IPS-NIHi11 (cell line): ENCODE results near the gene TNFSF8.

Source experiments
- DNase-seq: peaks from one replicate; pipeline ENCODE4 v3.0.0; 2012; ENCODE audit warnings: mixed read lengths, low spot score

The TNFSF8 gene

GRCh38 chr9:114930056-114930812 lies at the start of gene TNFSF8:
Gene TNFSF8 (minus strand): TSS chr9:114930591. CDS start chr9:114930303, 288 bp downstream.
- DNase-seq: no peak

GRCh38 chr9:114973216-114973615 lies 42.8 kb upstream of the TNFSF8 start:
- DNase-seq: no peak

GRCh38 chr9:114972510-114973136 lies 42.2 kb upstream of the TNFSF8 start:
- no peak for DNase-seq

- DNase-seq: no peak
These were observed 38.9 kb upstream of the TNFSF8 start for GRCh38 chr9:114969269-114969668.

GRCh38 chr9:114968671-114969070 lies 38.3 kb upstream of the TNFSF8 start:
- no peak for DNase-seq

GRCh38 chr9:114965564-114965963 lies 35.2 kb upstream of the TNFSF8 start:
- no peak for DNase-seq

GRCh38 chr9:114962809-114963208 lies 32.4 kb upstream of the TNFSF8 start:
- DNase-seq: no peak

GRCh38 chr9:114960276-114960675 lies 29.9 kb upstream of the TNFSF8 start:
- no peak for DNase-seq

- DNase-seq: no peak
These were observed 28.4 kb upstream of the TNFSF8 start for GRCh38 chr9:114958844-114959235.

GRCh38 chr9:114958021-114958843 lies 27.8 kb upstream of the TNFSF8 start:
- no peak for DNase-seq

- DNase-seq: no peak
These were observed 27.2 kb upstream of the TNFSF8 start for GRCh38 chr9:114957558-114957957.

- DNase-seq: no peak
These were observed 24.7 kb upstream of the TNFSF8 start for GRCh38 chr9:114954956-114955582.

GRCh38 chr9:114953959-114954358 lies 23.6 kb upstream of the TNFSF8 start:
- no peak for DNase-seq

GRCh38 chr9:114953046-114953445 lies 22.7 kb upstream of the TNFSF8 start:
- no peak for DNase-seq

GRCh38 chr9:114950761-114951160 lies 20.4 kb upstream of the TNFSF8 start:
- no peak for DNase-seq

GRCh38 chr9:114947058-114947457 lies 16.7 kb upstream of the TNFSF8 start:
- DNase-seq: no peak

- DNase-seq: no peak
These were observed 15.4 kb upstream of the TNFSF8 start for GRCh38 chr9:114945616-114946412.

GRCh38 chr9:114941376-114941775 lies 11.0 kb upstream of the TNFSF8 start:
- no peak for DNase-seq

- no peak for DNase-seq
These were observed 8.5 kb upstream of the TNFSF8 start for GRCh38 chr9:114938687-114939575.

- no peak for DNase-seq
These were observed 7.1 kb upstream of the TNFSF8 start for GRCh38 chr9:114937516-114937915.
